NOMO-1 treated with DMSO at 0.1 percent for 48 hours (cell line): Measurements from ENCODE around the gene RAD9A.

Experiments used
- DNase-seq: peaks from one replicate; lab custom pipeline; 2025; ENCODE audit not compliant: unreplicated experiment; lab: John Stamatoyannopoulos, UW

The RAD9A gene

DNA sequence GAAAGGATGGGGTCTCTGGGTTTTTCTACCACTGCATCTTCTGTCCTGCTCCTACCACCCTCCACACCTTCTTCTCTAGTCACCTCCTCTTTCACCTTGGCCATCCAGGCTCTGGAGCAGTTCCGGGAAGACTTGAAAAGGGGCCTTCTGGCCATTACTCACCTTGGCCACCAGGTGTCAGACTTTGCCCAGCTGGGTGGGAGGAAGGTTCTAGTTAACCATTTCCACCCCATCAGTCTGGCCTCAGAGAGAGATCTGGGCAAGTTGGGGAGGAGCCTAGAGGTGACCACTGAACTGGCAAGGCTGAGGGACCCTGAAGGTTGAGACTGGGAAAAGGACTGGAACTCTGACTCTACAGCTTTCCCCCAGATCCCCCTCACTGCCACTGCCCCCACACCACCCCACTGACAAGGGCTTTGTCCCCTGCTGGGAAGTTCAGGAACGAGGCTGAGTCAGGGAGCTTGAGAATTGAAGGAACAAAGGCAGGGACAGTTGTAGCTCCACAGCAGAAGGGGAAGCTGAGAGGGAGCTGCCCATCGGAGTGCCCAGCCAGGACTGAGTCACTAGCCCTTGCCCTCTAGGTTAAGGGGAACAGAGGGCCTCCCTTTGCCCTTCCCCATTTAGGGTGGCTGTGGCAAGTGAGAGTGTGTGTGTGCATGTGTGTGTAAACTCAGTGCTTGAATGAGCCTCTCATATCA lies 34.8 kb upstream of the RAD9A start:
- DNase-seq, result peak; percentile 86

DNA sequence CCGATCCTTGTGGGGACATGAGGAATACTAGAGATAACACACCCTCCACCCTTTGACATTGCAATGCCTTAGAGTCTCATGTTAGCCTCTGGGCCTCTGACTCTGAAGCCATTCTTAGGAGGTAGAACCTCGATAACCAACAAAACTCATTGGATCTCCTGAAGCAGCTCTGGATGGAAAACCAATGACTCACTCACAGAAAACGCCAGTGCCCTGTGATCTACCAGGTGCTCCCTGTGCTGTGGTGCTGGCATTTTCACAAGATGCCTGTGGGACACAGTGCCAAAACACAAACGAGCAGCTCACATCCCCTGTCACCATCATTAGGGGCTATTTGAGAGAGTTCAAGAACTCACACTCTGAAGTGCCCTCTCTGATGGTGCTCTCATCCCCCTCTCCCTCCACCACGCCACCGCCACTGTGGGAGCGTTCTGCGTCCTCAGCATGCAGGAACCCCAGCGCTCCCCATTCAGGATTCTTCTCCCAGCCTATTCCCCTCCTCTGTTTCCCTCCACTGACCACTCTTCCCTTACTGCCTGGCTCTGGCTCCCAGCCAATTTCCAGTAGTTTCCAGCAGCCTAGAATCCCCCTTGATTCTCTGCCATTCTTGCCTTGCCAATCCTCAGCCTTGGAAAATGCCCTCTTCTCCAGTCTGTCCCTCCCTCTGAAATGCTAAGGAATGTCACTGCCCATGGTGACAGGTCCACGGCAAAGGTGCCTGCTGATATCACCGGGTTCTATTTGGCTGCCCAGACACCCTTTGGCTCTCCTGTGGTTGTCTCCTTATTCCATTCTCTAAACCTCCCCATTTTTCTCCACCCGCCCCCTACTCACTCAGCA lies 33.7 kb upstream of the RAD9A start:
- DNase-seq, result no peak

DNA sequence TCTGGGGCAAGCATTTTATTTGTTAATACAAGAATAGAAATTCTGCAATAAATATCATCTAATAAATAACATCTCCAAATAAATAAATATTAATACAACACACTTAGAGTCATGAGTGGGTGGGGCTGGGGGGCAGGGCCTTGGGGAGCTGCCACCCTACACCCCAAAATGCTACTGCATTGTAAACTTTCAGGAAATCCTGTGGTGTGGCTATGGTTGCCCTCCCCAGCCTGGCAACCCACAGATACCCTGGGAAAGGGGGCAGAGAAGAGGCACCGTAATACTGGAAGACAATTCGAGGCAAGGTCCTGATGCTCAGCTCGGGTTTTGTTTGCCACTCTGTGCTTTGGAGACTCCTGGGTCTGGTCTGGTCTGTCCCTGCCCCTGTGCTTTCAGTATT lies 27.6 kb upstream of the RAD9A start:
- no peak for DNase-seq

- DNase-seq, result no peak
These were observed 26.7 kb upstream of the RAD9A start for GRCh38 chr11:67364783-67365722.

DNA sequence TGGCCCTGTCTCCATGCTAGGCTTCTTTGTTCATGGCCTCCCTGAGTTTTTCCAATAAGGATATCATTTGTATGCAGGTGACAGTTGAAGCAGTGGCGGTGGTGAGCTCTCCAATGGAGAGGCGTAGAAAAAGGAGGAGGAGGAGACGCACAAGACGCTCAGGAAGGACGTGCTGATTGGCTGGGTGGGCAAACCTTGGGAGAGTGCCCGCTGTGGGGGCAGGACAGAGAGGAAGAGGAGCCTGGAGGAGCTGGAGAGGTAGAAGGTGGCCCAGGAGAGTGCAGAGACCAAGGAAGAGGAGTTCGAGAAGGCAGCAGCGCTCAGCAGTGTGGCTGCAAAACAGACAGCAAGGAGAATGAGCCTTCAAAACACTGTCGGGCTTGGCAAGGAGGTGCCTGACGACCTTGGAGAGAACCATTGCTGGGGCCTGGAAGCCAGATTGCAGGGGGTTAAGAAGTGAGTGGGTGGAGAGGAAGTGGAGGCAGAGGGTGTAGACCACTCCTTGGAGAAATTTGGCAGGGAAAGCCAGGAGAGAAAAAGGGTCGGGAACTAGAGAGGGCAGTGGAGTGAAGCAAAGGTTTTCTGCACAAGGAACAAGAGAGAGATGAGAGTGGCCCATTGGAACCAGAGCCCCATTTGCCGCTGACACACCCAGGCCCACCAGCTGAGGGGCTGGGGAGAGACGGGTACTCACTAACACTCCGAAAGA lies 25.9 kb upstream of the RAD9A start:
- DNase-seq, result no peak

DNA sequence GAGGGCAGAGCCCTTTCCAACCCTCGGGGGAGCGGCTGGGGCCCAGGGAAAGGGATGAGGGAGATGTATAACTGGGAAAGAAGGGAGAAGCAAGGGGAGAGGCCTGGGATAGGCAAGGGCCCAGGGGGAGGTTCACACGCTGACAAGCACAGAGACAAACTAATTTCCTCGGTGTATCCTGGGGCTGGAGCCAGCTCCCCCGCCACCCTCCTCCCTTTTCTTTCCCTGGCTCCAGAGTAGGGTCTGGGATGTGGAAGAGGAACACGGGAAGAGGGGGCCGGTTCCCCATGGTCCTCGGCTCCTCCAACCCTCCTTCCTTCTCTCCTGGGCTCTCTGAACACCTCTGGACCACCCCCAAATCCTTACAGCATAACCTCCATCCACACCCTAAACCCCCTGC lies 25.2 kb upstream of the RAD9A start:
- DNase-seq, result no peak

DNA sequence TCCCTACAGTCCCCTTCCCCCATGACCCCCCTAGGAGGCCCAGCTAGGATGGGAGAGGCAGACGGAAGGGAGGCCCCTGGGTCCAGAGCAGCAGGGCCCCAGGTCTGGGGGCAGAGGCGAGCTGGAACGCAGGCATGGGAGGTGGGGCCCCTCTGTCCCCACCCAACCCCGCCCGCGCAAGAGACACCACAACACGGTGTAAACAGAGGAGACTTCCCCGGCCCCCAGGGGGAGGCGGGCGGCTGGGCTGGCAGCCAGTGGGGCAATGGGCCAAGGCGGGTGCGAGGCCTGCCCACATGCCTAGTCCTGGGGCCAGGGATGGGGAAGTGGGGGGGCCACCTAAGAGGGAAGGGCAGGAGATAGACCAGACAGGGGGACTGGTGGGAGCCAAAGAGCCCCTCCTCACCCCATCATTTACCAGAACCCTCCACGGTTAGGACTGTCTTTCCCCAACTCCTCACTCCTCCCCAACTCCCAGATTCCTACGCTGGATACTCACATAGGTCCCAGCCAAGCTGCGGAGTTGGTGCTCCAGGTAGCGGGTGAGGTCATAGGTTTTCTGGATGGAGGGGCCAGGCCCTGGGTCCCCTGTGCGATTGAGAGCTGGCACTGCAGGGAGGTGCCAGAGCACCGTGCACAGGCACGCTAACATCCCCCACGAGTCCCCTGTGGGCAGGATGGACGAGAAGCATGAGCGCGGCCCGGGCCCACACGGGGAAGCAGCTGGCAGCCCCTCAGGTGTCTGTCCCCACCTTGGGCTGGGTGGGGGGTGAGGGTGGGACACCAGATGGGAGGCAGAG lies 24.6 kb upstream of the RAD9A start:
- DNase-seq, result no peak

DNA sequence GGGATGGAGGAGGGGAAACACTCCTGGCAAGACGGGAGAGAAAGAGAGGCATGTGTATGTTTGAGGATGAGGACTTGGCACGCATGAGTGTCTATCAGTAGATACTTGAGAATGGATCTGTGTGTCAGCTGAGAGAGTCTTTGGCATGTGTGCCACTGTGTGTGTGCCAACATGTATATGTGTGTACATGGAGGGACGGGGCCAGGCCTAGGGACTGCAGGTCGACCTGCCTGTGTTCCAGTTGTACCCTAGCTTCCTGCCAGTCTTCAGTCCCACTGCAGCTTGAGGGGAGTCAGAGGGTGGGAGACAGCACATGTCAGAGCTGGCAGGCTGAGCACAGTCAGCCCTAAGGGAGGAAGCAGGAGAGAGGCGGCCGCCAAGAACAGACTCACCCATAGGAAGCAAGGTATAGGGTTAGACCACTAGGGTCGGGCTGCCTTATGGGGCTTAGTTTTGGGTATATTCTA lies 24.0 kb upstream of the RAD9A start:
- DNase-seq, result no peak

DNA sequence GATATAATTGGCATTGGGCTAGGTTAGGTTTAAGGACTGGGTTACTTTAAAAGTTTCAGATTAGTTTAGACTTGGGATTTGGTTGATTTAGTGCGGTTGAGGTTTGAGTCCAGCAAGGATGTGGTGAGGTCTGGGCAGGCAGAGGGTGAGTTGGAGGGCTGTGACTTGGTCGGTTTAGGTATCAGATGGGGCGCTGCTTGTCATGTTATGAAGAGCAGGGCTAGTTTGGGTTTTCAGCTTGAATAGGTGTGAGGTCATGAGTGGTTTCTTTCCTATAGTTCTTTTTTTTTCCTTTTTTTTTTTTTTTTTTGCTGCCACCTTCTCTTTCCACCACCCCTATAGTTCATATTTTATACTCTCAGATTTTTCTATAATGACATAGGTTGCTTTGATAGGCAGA lies 23.2 kb upstream of the RAD9A start:
- DNase-seq, result no peak

- no peak for DNase-seq
These were observed 22.5 kb upstream of the RAD9A start for GRCh38 chr11:67369275-67369674.

GRCh38 chr11:67369801-67370284 lies 21.9 kb upstream of the RAD9A start:
- no peak for DNase-seq

DNA sequence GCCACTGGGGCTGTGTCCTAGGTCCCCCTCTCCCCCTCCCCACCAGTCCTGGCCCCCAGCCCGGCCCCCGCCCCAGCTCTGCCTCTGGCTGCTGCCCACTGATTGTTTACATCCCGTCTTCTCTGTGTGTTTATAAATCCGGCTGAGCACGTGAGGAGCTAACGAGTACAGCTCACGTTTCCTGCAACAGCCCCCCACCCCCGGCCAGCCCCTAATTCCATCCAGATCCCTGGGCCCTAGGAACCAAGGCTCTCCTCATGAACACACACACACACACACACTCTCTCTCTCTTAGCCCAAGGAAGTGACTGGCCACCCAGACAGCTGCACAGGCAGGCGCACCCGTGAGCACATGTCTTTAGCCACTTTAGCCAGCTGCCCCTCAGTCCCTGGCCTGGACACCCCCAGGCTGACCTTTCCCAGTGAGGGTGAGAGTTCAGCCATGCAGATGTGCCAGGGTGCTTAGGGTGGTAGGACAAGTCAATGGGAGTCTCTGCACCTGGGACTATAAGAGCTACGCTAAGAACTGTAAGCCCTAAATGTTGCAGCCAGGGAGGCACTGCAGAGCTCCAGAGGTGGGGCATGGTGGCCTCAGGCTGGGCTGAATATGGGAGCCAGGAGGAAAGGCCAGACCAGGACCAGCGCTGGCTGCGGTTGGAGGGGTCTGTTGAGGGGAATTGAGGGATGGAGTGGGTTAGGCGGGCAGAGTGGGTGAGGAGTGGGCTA lies 21.3 kb upstream of the RAD9A start:
- no peak for DNase-seq

DNA sequence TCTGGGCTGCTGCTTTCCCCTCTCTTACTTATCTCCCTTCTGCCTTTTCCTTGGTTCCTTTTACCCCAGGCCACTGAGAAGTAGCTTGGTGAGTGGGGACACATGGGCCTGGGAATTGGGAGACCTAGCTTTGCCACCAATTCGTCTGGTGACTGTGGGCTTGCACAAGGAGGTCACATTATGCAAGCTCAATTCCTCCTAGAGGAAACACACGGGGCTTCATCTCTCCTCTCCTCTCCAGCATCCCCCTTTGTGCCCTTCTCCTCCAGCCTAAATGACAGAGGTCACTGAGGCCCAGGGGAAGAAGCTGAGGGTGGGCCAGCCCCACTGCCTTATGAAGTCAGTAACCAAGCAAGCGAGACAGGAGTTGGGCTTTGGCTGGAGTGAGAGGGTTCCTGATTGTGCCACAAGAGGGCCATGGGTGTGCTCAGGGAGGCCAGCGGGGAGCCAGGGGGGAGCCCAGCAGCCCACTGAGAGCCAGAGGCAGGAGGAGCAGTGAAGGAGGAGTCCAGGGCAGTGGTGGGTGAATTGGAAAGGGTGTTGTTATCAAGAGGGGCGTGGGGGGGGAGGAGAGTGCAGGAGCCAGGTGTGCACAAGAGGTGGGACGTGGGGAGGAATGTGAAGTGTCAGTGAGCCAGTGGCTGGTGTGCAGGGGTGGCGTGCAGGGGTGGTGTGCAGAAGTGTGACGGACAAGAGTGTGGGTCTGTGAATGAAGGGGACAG lies 20.4 kb upstream of the RAD9A start:
- DNase-seq, result peak; percentile 56

DNA sequence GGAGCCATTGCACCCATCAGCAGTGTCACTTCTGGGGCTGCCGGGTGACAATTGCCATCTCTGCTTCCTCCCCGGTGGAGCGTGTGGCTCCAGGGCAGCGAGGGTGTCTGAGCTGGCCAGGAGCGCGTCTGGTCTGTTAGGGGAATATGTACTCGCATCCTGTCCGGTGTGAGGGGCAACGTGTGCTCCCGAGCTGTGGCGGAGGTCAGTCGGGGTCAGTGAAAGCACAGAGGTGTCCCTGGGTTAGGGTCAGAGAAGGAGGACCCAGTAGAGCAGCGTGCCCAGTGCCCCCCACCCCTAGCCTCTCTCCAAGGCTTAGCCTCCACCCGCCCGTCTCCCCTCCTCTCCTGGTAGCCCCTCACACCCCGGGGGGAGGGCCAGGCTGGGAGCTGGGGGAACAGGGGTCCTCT lies 19.9 kb upstream of the RAD9A start:
- no peak for DNase-seq

DNA sequence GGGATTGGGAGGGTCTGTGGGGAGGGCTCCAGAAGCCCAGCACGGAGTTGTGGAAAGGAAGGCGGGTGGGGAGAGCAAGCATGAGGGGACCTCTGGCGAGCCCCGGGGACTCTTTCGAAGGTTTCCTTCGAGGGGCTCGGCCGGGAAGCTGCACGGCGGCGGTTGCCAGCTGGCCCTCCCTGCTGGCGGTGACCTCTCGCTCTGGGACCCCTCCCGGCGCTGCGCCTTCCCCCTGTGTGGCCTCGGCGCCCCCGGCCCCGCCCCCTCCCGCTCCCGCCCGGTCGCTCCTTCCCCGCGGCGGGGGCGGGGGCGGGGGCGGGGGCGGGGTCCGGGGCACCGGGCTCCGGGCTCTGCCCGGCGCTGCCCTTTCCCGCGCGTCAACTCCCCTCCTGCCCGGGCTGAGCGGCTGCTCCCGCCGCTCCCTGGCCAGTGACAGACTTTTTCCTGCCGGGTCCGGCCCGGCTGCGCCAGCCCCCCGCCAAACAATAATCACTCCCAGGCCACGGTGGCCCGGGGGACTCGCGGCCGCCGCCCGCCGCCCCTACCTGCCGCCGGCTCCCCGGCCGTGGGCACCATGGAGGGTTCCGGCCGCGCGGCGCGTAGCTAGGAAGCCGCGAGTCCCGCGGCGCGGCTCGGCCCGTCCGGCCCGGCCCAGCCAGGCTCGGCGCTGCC lies 19.3 kb upstream of the RAD9A start:
- no peak for DNase-seq

DNA sequence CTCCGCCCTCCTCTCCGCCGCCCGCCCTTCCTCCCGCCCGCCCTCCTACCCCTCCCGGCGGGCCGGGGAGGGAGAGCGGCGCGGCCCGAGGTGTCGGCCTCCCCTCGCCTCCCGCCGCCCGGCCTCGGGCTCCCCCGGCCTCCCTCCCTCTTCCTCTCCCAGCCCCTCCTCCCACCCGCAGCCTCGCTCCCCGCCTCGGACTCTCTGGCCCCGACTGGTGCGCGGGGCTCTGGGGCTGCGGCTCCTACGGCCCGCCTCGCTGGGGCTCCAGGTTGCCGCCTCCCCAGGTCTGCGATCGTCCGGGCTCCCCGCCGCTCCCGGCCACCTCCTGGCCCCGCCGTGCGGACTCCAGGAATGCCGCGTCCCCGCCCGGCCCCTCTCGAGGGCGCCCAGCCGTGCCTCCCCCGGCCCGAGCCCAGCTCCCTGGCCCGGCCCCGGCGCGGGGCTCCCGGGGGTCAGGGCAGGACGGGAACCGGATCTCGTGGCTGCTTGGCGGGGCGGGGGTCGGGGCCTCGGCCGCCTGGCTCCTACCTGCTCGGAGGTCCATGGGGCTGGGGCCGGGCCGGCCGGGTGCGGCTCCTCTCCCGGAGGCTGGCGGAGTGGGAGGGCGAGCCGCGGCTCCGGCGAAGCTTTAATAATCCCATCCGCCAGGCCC lies 18.7 kb upstream of the RAD9A start, which contains the start of gene CLCF1:
TSS of gene CLCF1 (minus strand) at position 606 of the 655 bp plus-strand sequence. CDS start at position 547, 59 bp downstream.
- DNase-seq, result peak; percentile 36
